AG09319 (cell line): Measurements from ENCODE around the gene MRPL45.

Source experiments
- DNase-seq: peaks from one replicate; pipeline ENCODE4 v3.0.0-alpha.2; 2010; ENCODE audit warnings: low read depth; ENCODE audit errors: extremely low read depth
- CTCF ChIP-seq: IDR thresholded peaks from 2 replicates; pipeline ENCODE4 v1.5.1; 2011; ENCODE audit warnings: low read depth, mild to moderate bottlenecking, inconsistent platforms, low read length, moderate library complexity

Gene MRPL45

GRCh38 chr17:38315497-38315896 lies 18.5 kb downstream of the MRPL45 start:
- no peak for DNase-seq
- TF ChIP-seq CTCF = no peak

GRCh38 chr17:38317081-38317480 lies 20.1 kb downstream of the MRPL45 start:
- no peak for TF ChIP-seq CTCF
- no peak for DNase-seq

- TF ChIP-seq CTCF = no peak
- no peak for DNase-seq
These were observed 23.5 kb downstream of the MRPL45 start for GRCh38 chr17:38320482-38320881.

- DNase-seq = no peak
These were observed 25.3 kb downstream of the MRPL45 start for GRCh38 chr17:38322156-38322779.

GRCh38 chr17:38322897-38323296 lies 25.9 kb downstream of the MRPL45 start:
- TF ChIP-seq CTCF = no peak
- DNase-seq = no peak

More at GRCh38 chr17:38322156-38322779, 25.3 kb downstream of the MRPL45 start:
- TF ChIP-seq CTCF = peak; percentile 59

- DNase-seq = no peak
- TF ChIP-seq CTCF = no peak
These were observed 27.3 kb downstream of the MRPL45 start for GRCh38 chr17:38324141-38324697.

- DNase-seq = no peak
- no peak for TF ChIP-seq CTCF
These were observed 27.8 kb downstream of the MRPL45 start for GRCh38 chr17:38324772-38325171.
